ENCODE measurements around the gene FUBP1. TPM values are rescaled to one million over a fixed set of nuclear protein-coding genes. Genes with fewer than 3 reads are reported as not detected.
"Not testable (repeated sequence)": the region's sequence is repeated elsewhere in the genome, so short reads cannot be mapped to it uniquely, and the experiment has no call there.

Gene FUBP1
- total RNA-seq (2022) (156 and 169 TPM in 2 replicates), Bru-seq, nascent RNA (percentile 99 among the genes with signal in this experiment), BruChase-seq, experiment 1, labeled RNA remaining after a 6-hour chase (percentile 97 among the genes with signal in this experiment), BruChase-seq, experiment 2, labeled RNA remaining after a 2-hour chase (percentile 98 among the genes with signal in this experiment)
- long read RNA-seq, transcript FUBP1-203 (20 exons, 2,378 nt) = major isoform, 20 of 105 reads
- long read RNA-seq, partial matches to known transcripts = 13 of 105 reads
- long read RNA-seq, other reads (novel, unspliced or antisense) = 72 of 105 reads

DNA sequence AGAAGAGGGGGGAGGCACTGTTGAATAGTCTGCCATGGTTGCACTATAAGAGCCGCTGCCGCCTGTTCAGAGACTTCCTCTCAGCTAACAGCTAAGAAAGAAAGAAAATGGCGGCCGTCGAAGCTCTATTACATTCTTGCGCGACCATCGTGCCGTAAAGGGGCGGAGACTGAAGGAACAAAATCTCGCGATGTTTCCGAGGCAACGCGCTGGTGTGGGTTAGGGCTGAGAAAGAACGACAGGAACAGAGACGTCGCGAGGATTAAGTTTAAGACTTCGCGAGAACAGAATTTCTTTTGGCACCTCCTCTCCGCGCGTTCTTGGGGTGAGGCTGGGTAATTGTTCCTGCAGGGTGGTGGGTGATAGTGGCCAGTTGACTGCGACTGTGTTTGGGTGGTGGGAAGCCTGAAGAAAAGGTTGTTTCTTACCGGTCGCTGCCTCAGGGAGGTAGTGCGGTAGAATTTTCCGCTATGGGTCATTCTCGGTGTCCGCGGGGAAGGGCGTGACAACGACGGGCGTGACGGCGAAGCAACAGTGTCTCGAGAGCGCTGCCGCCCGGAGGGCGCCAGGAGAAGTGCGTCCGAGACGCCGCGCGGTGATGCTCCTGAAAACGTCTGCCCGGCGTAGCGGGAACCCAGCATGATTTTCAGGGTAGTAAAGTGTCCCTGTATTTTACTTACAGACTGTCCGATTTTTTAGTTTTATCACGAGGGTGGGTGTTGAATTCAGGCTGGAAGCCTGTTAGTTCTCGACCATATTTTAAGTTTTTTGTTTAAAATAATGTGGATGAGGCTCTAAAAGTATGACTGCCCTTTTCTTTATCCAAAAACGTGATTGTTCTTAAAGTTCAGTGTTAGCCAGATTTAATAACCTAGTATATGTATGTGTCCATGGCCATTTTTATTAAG lies at the start of gene FUBP1:
Gene FUBP1, minus strand, starts transcription at position 104 of the 908 bp plus-strand sequence. Its CDS starts 68 bp downstream, at position 36.
- TF ChIP-seq, protein P1, sequence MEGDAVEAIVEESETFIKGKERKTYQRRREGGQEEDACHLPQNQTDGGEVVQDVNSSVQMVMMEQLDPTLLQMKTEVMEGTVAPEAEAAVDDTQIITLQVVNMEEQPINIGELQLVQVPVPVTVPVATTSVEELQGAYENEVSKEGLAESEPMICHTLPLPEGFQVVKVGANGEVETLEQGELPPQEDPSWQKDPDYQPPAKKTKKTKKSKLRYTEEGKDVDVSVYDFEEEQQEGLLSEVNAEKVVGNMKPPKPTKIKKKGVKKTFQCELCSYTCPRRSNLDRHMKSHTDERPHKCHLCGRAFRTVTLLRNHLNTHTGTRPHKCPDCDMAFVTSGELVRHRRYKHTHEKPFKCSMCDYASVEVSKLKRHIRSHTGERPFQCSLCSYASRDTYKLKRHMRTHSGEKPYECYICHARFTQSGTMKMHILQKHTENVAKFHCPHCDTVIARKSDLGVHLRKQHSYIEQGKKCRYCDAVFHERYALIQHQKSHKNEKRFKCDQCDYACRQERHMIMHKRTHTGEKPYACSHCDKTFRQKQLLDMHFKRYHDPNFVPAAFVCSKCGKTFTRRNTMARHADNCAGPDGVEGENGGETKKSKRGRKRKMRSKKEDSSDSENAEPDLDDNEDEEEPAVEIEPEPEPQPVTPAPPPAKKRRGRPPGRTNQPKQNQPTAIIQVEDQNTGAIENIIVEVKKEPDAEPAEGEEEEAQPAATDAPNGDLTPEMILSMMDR (IDR thresholded peaks at IDR 0.05; ENCODE audit: unreplicated experiment) = peak; percentile 68
- no peak within 1 kb of the TSS for H3K27ac Mint-ChIP-seq (ENCODE audit: low read depth, unreplicated experiment)
- POLR2A ChIA-PET = interaction anchor here (0.7 to 9.6 kb wide), 41 partner anchors 10 to 641 kb away, joined by 3 to 598 read pairs (median 5); partner anchors contain the start of genes DNAJB4, IFI44L, MIGA1 and USP33
- peaks cover 23% of the 10 kb centered on the region for H3K4me1 Mint-ChIP-seq (ENCODE audit: insufficient read depth, unreplicated experiment)
- no peak within 1 kb of the TSS for H3K4me3 Mint-ChIP-seq (ENCODE audit: unreplicated experiment)
- no peaks in the 10 kb centered on the region for H3K27me3 Mint-ChIP-seq (ENCODE audit: insufficient read depth, unreplicated experiment)
- intact Hi-C loops (cut with micrococcal nuclease) = loop anchor here (1.0 to 10.0 kb wide), 5 partner anchors 25 to 222 kb away; partner anchors contain the start of genes DNAJB4 and USP33
- peaks cover 16% of the 10 kb centered on the region for H3K36me3 Mint-ChIP-seq (ENCODE audit: insufficient read depth, unreplicated experiment)
- CTCF ChIA-PET = interaction anchor here (0.6 to 5.8 kb wide), 18 partner anchors 12 to 316 kb away, joined by 3 to 70 read pairs (median 4); partner anchors contain the start of gene DNAJB4
- BruUV-seq (replicated peaks) = TSS peak; percentile 74
- peak; percentile 99 for DNase-seq (ENCODE audit: unreplicated experiment)
- no peaks in the 10 kb centered on the region for H3K9me3 Mint-ChIP-seq (ENCODE audit: unreplicated experiment)

DNA sequence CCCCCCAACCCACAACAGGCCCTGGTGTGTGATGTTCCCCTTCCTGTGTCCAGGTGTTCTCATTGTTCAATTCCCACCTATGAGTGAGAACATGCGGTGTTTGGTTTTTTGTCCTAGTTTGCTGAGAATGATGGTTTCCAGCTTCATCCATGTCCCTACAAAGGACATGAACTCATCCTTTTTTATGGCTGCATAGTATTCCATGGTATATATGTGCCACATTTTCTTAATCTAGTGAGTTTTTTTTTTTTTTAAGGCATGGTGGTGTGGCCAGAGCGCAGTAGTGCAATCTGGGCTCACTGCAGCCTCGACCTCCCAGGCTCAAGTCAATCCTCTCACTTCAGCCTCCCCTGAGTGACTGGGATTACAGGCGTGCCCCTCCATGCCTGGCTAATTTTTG lies 42.3 kb upstream of the FUBP1 start:
- CTCF ChIA-PET; DNase-seq (ENCODE audit: unreplicated experiment); H3K9me3 Mint-ChIP-seq (ENCODE audit: unreplicated experiment); H3K4me3 Mint-ChIP-seq (ENCODE audit: unreplicated experiment); H3K4me1 Mint-ChIP-seq (ENCODE audit: insufficient read depth, unreplicated experiment); H3K27me3 Mint-ChIP-seq (ENCODE audit: insufficient read depth, unreplicated experiment); H3K27ac Mint-ChIP-seq (ENCODE audit: low read depth, unreplicated experiment); intact Hi-C loops (cut with micrococcal nuclease); BruUV-seq (replicated peaks): not testable (repeated sequence)
- peaks cover 44% of the 10 kb centered on the region for H3K36me3 Mint-ChIP-seq (ENCODE audit: insufficient read depth, unreplicated experiment)
- POLR2A ChIA-PET = interaction anchor here (2.0 kb wide), 1 partner anchor 13 kb away, joined by 9 read pairs; no protein-coding TSS in a partner anchor

DNA sequence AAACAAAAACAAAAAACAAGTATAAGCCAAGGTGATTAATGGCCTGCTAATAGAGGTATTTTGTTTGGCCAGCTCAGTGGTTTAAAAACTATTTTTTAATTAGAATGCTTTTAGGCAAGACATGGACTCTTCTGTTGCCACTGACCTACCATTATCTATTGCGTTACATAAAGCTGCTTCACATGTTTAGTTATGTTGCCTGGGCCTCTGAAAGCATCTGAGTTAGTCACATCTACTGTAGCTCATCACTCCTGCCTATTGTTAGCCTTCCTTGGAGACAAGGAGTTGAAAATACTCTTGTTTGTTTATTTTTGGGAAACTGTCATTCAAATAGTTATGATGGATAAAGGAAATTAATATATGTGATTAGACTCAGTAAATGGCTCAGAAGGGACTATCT lies 40.2 kb upstream of the FUBP1 start:
- TF ChIP-seq, protein P1 (IDR thresholded peaks at IDR 0.05; ENCODE audit: unreplicated experiment) = no peak
- Mint-ChIP-seq H3K4me3 (ENCODE audit: unreplicated experiment) (no peak overlapping the region), H3K9me3 (ENCODE audit: unreplicated experiment) (no peaks in the 10 kb centered on the region), H3K27ac (ENCODE audit: low read depth, unreplicated experiment) (no peak overlapping the region), H3K27me3 (ENCODE audit: insufficient read depth, unreplicated experiment) (no peaks in the 10 kb centered on the region), H3K4me1 (ENCODE audit: insufficient read depth, unreplicated experiment) (peaks cover 9% of the 10 kb centered on the region), H3K36me3 (ENCODE audit: insufficient read depth, unreplicated experiment) (peaks cover 65% of the 10 kb centered on the region)
- ChIA-PET POLR2A (interaction anchor here (1.6 to 2.2 kb wide), 5 partner anchors 9 to 40 kb away, joined by 5 to 16 read pairs (median 9); partner anchors contain the start of genes DNAJB4 and FUBP1), CTCF (interaction anchor here (0.6 to 1.6 kb wide), 2 partner anchors 95 to 379 kb away, joined by 3 to 7 read pairs; no protein-coding TSS in a partner anchor)
- no peak for DNase-seq (ENCODE audit: unreplicated experiment)
- intact Hi-C loops (cut with micrococcal nuclease) = no loop called here
- BruUV-seq (replicated peaks) = no TSS peak

DNA sequence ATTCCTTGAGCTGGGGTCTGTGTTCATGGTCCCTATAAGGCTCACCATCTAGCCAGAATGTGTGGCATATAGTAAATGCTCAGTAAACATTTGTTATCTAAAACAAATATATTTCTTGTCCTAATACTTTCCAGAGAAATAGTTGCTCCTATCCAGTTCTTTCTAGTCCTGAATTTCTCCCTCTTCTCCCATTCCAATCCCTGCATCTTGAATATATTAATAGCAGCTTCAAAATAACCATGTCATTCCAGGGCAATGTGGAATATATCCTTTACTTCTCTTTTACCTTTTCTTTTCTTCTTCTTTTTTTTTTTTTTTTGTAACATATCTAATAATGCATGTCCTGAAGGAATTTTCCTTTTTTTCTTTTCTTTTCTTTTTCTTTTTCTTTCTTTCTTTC lies 36.3 kb upstream of the FUBP1 start:
- Mint-ChIP-seq H3K27me3 (ENCODE audit: insufficient read depth, unreplicated experiment) (no peaks in the 10 kb centered on the region), H3K4me3 (ENCODE audit: unreplicated experiment) (no peak overlapping the region), H3K27ac (ENCODE audit: low read depth, unreplicated experiment) (no peak overlapping the region), H3K9me3 (ENCODE audit: unreplicated experiment) (no peaks in the 10 kb centered on the region), H3K36me3 (ENCODE audit: insufficient read depth, unreplicated experiment) (peaks cover 73% of the 10 kb centered on the region), H3K4me1 (ENCODE audit: insufficient read depth, unreplicated experiment) (peaks cover 9% of the 10 kb centered on the region)
- no peak for DNase-seq (ENCODE audit: unreplicated experiment)
- no TSS peak for BruUV-seq (replicated peaks)
- CTCF ChIA-PET = interaction anchor here (1.0 to 1.4 kb wide), 2 partner anchors 10 to 93 kb away, joined by 3 to 4 read pairs; partner anchors contain the start of gene DNAJB4
- POLR2A ChIA-PET = interaction anchor here (0.7 to 2.5 kb wide), 3 partner anchors 10 to 39 kb away, joined by 3 to 17 read pairs (median 7); partner anchors contain the start of gene DNAJB4
- intact Hi-C loops (cut with micrococcal nuclease) = no loop called here
- TF ChIP-seq, protein P1 (IDR thresholded peaks at IDR 0.05; ENCODE audit: unreplicated experiment) = no peak
